ENCODE results near the gene SOS2.
"Not testable (repeated sequence)": the region's sequence is repeated elsewhere in the genome, so short reads cannot be mapped to it uniquely, and the experiment has no call there.

The SOS2 gene

GRCh38 chr14:50225067-50225973 is 6.1 kb downstream of the SOS2 start:
- DNase-seq: no peak

- no peak for DNase-seq
Measured at GRCh38 chr14:50222055-50222613, 9.2 kb downstream of the SOS2 start.

- no peak for DNase-seq
Measured at GRCh38 chr14:50218501-50218900, 12.9 kb downstream of the SOS2 start.

- no peak for DNase-seq
Measured at GRCh38 chr14:50215416-50215815, 16.0 kb downstream of the SOS2 start.

- DNase-seq: no peak
Measured at GRCh38 chr14:50213795-50214194, 17.6 kb downstream of the SOS2 start.

GRCh38 chr14:50212726-50213125 is 18.7 kb downstream of the SOS2 start:
- no peak for DNase-seq

GRCh38 chr14:50210074-50210473 is 21.3 kb downstream of the SOS2 start:
- DNase-seq: no peak

GRCh38 chr14:50198499-50198898 is 32.9 kb downstream of the SOS2 start:
- DNase-seq: no peak

- no peak for DNase-seq
Measured at GRCh38 chr14:50191499-50191898, 39.9 kb downstream of the SOS2 start.

GRCh38 chr14:50186107-50186506 is 45.3 kb downstream of the SOS2 start:
- no peak for DNase-seq

- DNase-seq: no peak
Measured at GRCh38 chr14:50173891-50174290, 57.5 kb downstream of the SOS2 start.

- no peak for DNase-seq
Measured at GRCh38 chr14:50171895-50172294, 59.5 kb downstream of the SOS2 start.

- DNase-seq: not testable (repeated sequence)
Measured at GRCh38 chr14:50167381-50167780, 64.0 kb downstream of the SOS2 start.

GRCh38 chr14:50156111-50156510 is 75.3 kb downstream of the SOS2 start:
- DNase-seq: no peak

- DNase-seq: no peak
Measured at GRCh38 chr14:50148799-50149198, 82.6 kb downstream of the SOS2 start.

GRCh38 chr14:50139192-50139591 is 92.2 kb downstream of the SOS2 start:
- no peak for DNase-seq

- no peak for DNase-seq
Measured at GRCh38 chr14:50127802-50128201, 103.6 kb downstream of the SOS2 start.

GRCh38 chr14:50123062-50123461 is 108.3 kb downstream of the SOS2 start:
- DNase-seq: no peak

- DNase-seq: no peak
Measured at GRCh38 chr14:50122291-50122690, 109.1 kb downstream of the SOS2 start.

- no peak for DNase-seq
Measured at GRCh38 chr14:50121486-50121885, 109.9 kb downstream of the SOS2 start.

- DNase-seq: no peak
Measured at GRCh38 chr14:50117456-50117855, 113.9 kb downstream of the SOS2 start.

- no peak for DNase-seq
Measured at GRCh38 chr14:50116966-50117365, 114.4 kb downstream of the SOS2 start.

GRCh38 chr14:50116181-50116956 is 115.0 kb downstream of the SOS2 start, which contains the start of gene VCPKMT:
Gene VCPKMT, minus strand, starts transcription at chr14:50116572. Its CDS starts 20 bp downstream, at chr14:50116552.
- peak; percentile 84 to 90 for DNase-seq

All from AML-193 (cell line).